Body of pancreas (tissue), 4 donors: ENCODE data around the gene DYRK1A. TPM values are rescaled to one million over a fixed set of nuclear protein-coding genes. Genes with fewer than 3 reads are reported as not detected.

Source experiments
- ATAC-seq: fragments of 150-250 bp; one replicate; pipeline ENCODE4 v1.9.1; 2016
- DNase-seq, 4 donors: peaks; one replicate each; pipeline ENCODE4 v3.0.0-alpha.2; 2019
- H3K27ac ChIP-seq, 4 donors: fragments of 200-600 bp; sonication (generic); 1 replicate in 3 of 4; 2 replicates in 1 of 4; pipeline versions ENCODE4 v1.5.1 to v1.6.1; 2016 to 2019; ENCODE audit warnings: mild to moderate bottlenecking in 1 of 4, mixed read lengths in 1 of 4, moderate library complexity in 1 of 4
- H3K27me3 ChIP-seq, 2 donors: fragments of 200-600 bp; sonication (generic); one replicate each; pipeline ENCODE4 v1.6.0; 2016; ENCODE audit warnings: mild to moderate bottlenecking in 1 of 2
- H3K36me3 ChIP-seq, 2 donors: fragments of 200-600 bp; sonication (generic); replicated peaks in 1 of 2; 2 replicates each; pipeline ENCODE4 v1.5.1; 2016; ENCODE audit warnings: low read depth in 2 of 2; ENCODE audit not compliant: insufficient read depth in 1 of 2
- H3K4me1 ChIP-seq: fragments of 200-600 bp; sonication (generic); one replicate; pipeline ENCODE4 v1.6.0; 2016
- H3K4me3 ChIP-seq, 2 donors: fragments of 200-600 bp; sonication (generic); 1 replicate in 1 of 2; 2 replicates in 1 of 2; pipeline ENCODE4 v1.5.1; 2016 to 2019
- H3K9me3 ChIP-seq, 3 donors: fragments of 200-600 bp; sonication (generic); 1 replicate in 2 of 3; 2 replicates in 1 of 3; pipeline ENCODE4 v1.5.1; 2016
- CTCF ChIP-seq, 7 experiments: fragments of 450-650 bp in 4 of 7; fragments of 200-600 bp in 3 of 7; sonication (generic) in 3 of 7; IDR thresholded peaks; one replicate each; pipeline ENCODE4 v1.5.1; 2016 to 2019; ENCODE audit warnings: antibody characterized with exemption in 7 of 7
- POLR2A ChIP-seq, 3 donors: fragments of 450-650 bp; IDR thresholded peaks; one replicate each; pipeline ENCODE4 v1.6.1; 2016; ENCODE audit warnings: antibody characterized with exemption in 3 of 3, mild to moderate bottlenecking in 2 of 3
- WGBS, 2 donors: methylation state at CpG; one replicate each; pipeline ENCODE4 v1.1.5; 2017; 5-methylcytosine and 5-hydroxymethylcytosine counted together
- intact Hi-C: fragments of 100-400 bp; cut with DNase I; formaldehyde crosslinking; loops from one replicate; pipeline ENCODE4 v1.15.1; 2023
- total RNA-seq, 2 donors: library from RNA; depleted of rRNA; stranded (reverse); fragments of >200 nt; gene quantifications; one replicate each; pipeline ENCODE4 v1.1.0, GENCODE V29; 2016

The DYRK1A gene
- total RNA-seq, 2 donors from 2014 or later: 42.5 to 44.1 TPM

GRCh38 chr21:37574751-37575150 is 208.2 kb downstream of the DYRK1A start:
- H3K27me3 ChIP-seq: no peaks in the 10 kb centered on the region
- H3K27ac ChIP-seq: no peak overlapping the region
- H3K4me1 ChIP-seq: no peaks in the 10 kb centered on the region
- DNase-seq (no peak), ATAC-seq (no peak)
- intact Hi-C loops: no loop called here
- 81 to 91% methylated on average over 6 to 7 of the region's 7 CpGs for WGBS, 2 donors
- H3K4me3 ChIP-seq: no peak overlapping the region
- no peaks in the 10 kb centered on the region for H3K9me3 ChIP-seq
- H3K36me3 ChIP-seq: no peaks in the 10 kb centered on the region
- TF ChIP-seq CTCF (IDR thresholded peaks at IDR 0.05) (no peak), POLR2A (IDR thresholded peaks at IDR 0.05) (no peak)

GRCh38 chr21:37575580-37575979 is 209.0 kb downstream of the DYRK1A start:
- H3K9me3 ChIP-seq: no peaks in the 10 kb centered on the region

More at GRCh38 chr21:37575580-37575979, 209.0 kb downstream of the DYRK1A start:
- Histone ChIP-seq H3K27me3 (no peaks in the 10 kb centered on the region), H3K4me3 (no peak overlapping the region), H3K4me1 (no peaks in the 10 kb centered on the region), H3K36me3 (no peaks in the 10 kb centered on the region), H3K27ac (no peak overlapping the region)
- WGBS, 2 donors: 85 to 94% methylated on average over 10 to 11 of the region's 11 CpGs
- TF ChIP-seq CTCF (IDR thresholded peaks at IDR 0.05) (no peak), POLR2A (IDR thresholded peaks at IDR 0.05) (no peak)
- intact Hi-C loops: no loop called here
- DNase-seq (no peak), ATAC-seq (no peak)

Other genes with a start within 250 kb of the DYRK1A start
- gene VPS26C, start 99.4 kb upstream of the DYRK1A start, total RNA-seq: 10 to 100 TPM; 29.3 to 34.3 TPM